Chondrocyte (in vitro differentiated cells): ENCODE results near the gene TFDP2. TPM values are rescaled to one million over a fixed set of nuclear protein-coding genes. Genes with fewer than 3 reads are reported as not detected.
A peak's percentile ranks its signal among the peaks of the same experiment; 100 is the strongest.

Source experiments
- DNase-seq: peaks from one replicate; pipeline ENCODE4 v3.0.0; 2021; ENCODE audit warnings: mixed read lengths, low spot score
- H3K27ac Mint-ChIP-seq: one replicate; pipeline ENCODE4 v1.8.0; 2021; ENCODE audit warnings: mild to moderate bottlenecking, moderate library complexity, mixed read lengths; ENCODE audit not compliant: unreplicated experiment
- H3K27me3 Mint-ChIP-seq: 2 replicates; pipeline ENCODE4 v1.8.0; 2021; ENCODE audit warnings: low read depth, mixed read lengths
- H3K36me3 Mint-ChIP-seq: 2 replicates; pipeline ENCODE4 v1.8.0; 2021; ENCODE audit warnings: low read depth, mixed read lengths
- H3K4me1 Mint-ChIP-seq: 2 replicates; pipeline ENCODE4 v1.8.0; 2021; ENCODE audit warnings: low read depth, mild to moderate bottlenecking, mixed read lengths
- H3K4me3 Mint-ChIP-seq: one replicate; pipeline ENCODE4 v1.8.0; 2021; ENCODE audit warnings: mild to moderate bottlenecking, moderate library complexity, mixed read lengths; ENCODE audit not compliant: unreplicated experiment
- H3K9me3 Mint-ChIP-seq: 2 replicates; pipeline ENCODE4 v1.8.0; 2021; ENCODE audit warnings: low read depth, mixed read lengths
- CTCF ChIP-seq: fragments of 200-600 bp; sonication (generic); IDR thresholded peaks from 2 replicates; pipeline ENCODE4 v1.5.0; 2021; ENCODE audit warnings: antibody characterized with exemption, mild to moderate bottlenecking, moderate library complexity
- total RNA-seq: library from RNA; stranded (reverse); gene quantifications from 3 replicates; pipeline ENCODE4 v1.2.1, GENCODE V29; 2021

Gene TFDP2
- total RNA-seq, 1 donor from 2014 or later, result 36.5 TPM

DNA sequence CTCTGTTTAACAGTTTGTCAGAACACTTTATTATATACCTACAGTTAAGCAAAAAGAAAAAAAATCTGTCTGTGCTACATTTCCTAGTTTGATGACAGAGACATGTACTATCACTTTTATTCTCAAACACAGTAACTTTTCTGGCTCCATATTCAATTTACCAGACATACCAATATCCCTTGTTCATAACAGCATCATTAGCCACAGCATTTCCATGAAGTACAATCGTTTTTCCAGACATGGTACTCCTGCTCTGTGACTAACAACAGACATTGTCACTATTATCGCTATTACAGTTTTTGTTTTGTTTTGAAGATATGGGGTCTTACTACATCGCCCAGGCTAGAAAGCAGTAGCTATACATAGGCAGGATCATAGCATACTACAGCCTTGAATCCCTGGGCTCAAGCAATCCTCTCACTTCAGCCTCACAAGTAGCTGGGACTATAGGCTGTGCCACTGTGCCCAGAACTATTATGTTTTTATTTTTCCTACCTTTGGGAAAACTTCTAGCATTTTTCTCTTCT lies 14.5 kb downstream of the TFDP2 start:
- Mint-ChIP-seq H3K36me3 (peaks cover 6% of the 10 kb centered on the region), H3K9me3 (no peaks in the 10 kb centered on the region), H3K27me3 (no peaks in the 10 kb centered on the region), H3K4me1 (no peaks in the 10 kb centered on the region), H3K27ac (no peak overlapping the region), H3K4me3 (no peak overlapping the region)
- TF ChIP-seq CTCF, result no peak
- DNase-seq, result no peak

DNA sequence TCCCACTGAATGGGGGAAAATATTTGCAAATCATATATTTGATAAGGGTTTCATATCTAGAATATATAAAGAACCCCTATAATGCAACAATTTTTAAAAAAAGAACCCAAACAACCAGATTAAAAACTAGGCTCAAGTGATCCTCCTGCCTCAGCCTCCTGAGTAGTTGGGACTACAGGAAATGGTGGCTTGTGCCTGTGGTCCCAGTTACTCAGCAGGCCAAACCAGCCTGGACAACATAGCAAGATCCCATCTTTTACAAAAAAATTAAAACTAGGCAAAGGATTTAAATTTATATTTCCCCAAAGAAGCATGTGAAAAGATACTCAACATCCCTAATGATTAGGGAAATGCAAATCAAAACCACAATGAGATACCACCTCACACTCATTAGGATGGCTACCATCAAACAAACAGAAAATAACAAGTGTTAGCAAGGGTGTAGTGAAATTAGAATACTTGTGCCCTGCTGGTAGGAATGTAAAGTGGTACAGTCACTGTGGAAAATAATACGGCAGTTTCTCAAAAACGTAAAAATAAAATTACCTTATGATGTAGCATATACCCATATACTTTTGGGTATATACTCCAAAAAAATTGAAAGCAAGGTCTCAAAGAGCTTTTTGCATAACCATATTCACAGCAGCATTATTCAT lies 19.7 kb downstream of the TFDP2 start:
- Mint-ChIP-seq H3K4me1 (peaks cover 3% of the 10 kb centered on the region), H3K27ac (no peak overlapping the region), H3K4me3 (no peak overlapping the region), H3K27me3 (no peaks in the 10 kb centered on the region), H3K9me3 (no peaks in the 10 kb centered on the region), H3K36me3 (no peaks in the 10 kb centered on the region)
- peak; percentile 65 for TF ChIP-seq CTCF
- no peak for DNase-seq

- no peak for TF ChIP-seq CTCF
- peaks cover 3% of the 10 kb centered on the region for H3K4me1 Mint-ChIP-seq
- H3K27me3 Mint-ChIP-seq, result no peaks in the 10 kb centered on the region
- no peak overlapping the region for H3K4me3 Mint-ChIP-seq
- no peaks in the 10 kb centered on the region for H3K36me3 Mint-ChIP-seq
- no peak overlapping the region for H3K27ac Mint-ChIP-seq
- no peak for DNase-seq
- H3K9me3 Mint-ChIP-seq, result no peaks in the 10 kb centered on the region
These were observed 21.2 kb downstream of the TFDP2 start for GRCh38 chr3:142127941-142128658.

GRCh38 chr3:142124243-142124642 lies 25.1 kb downstream of the TFDP2 start:
- no peak overlapping the region for H3K4me3 Mint-ChIP-seq
- DNase-seq, result no peak
- no peaks in the 10 kb centered on the region for H3K9me3 Mint-ChIP-seq
- H3K27me3 Mint-ChIP-seq, result no peaks in the 10 kb centered on the region
- H3K36me3 Mint-ChIP-seq, result no peaks in the 10 kb centered on the region
- TF ChIP-seq CTCF, result no peak
- H3K27ac Mint-ChIP-seq, result no peak overlapping the region
- H3K4me1 Mint-ChIP-seq, result peaks cover 8% of the 10 kb centered on the region

DNA sequence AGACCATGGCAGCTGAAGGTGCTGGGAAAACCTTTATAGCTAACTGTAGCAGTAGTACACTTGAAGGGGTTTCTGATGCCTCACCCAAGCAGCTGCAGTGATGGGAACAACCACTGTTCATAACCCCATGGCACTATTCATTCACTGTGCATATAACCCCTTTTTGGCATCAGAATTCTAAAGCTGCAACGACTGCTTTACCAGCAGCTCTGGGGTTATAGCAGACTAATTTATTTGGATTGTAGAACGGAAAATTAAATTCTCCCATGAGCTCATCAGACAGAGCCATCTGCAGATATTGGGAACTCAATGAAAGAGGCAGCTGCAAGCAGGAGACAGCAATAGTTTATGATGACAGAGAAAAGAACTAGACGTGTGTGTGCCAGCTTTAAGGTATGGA lies 28.6 kb downstream of the TFDP2 start:
- H3K36me3 Mint-ChIP-seq, result no peaks in the 10 kb centered on the region
- no peak for TF ChIP-seq CTCF
- H3K9me3 Mint-ChIP-seq, result peaks cover 4% of the 10 kb centered on the region
- no peak overlapping the region for H3K27ac Mint-ChIP-seq
- H3K4me1 Mint-ChIP-seq, result peaks cover 21% of the 10 kb centered on the region
- H3K27me3 Mint-ChIP-seq, result no peaks in the 10 kb centered on the region
- H3K4me3 Mint-ChIP-seq, result no peak overlapping the region
- no peak for DNase-seq
